Endothelial cell (in vitro differentiated cells): ENCODE measurements around the gene HSD17B12. TPM values are rescaled to one million over a fixed set of nuclear protein-coding genes. Genes with fewer than 3 reads are reported as not detected.
"Not testable (repeated sequence)": the region's sequence is repeated elsewhere in the genome, so short reads cannot be mapped to it uniquely, and the experiment has no call there.

ENCODE experiments used
- DNase-seq: peaks from one replicate; pipeline ENCODE4 v3.0.0; 2021; ENCODE audit warnings: low spot score
- H3K27ac Mint-ChIP-seq: one replicate; pipeline ENCODE4 v1.8.0; 2021; ENCODE audit warnings: mixed read lengths, inconsistent platforms; ENCODE audit not compliant: unreplicated experiment
- H3K27me3 Mint-ChIP-seq: one replicate; pipeline ENCODE4 v1.8.0; 2021; ENCODE audit warnings: mild to moderate bottlenecking, moderate library complexity, mixed read lengths, inconsistent platforms; ENCODE audit not compliant: unreplicated experiment
- H3K36me3 Mint-ChIP-seq: one replicate; pipeline ENCODE4 v1.8.0; 2021; ENCODE audit warnings: mild to moderate bottlenecking, low read depth, mixed read lengths, inconsistent platforms; ENCODE audit not compliant: unreplicated experiment
- H3K4me1 Mint-ChIP-seq: one replicate; pipeline ENCODE4 v1.8.0; 2021; ENCODE audit warnings: mild to moderate bottlenecking, mixed read lengths, inconsistent platforms; ENCODE audit not compliant: unreplicated experiment
- H3K4me3 Mint-ChIP-seq: one replicate; pipeline ENCODE4 v1.8.0; 2021; ENCODE audit warnings: mild to moderate bottlenecking, mixed read lengths, inconsistent platforms; ENCODE audit not compliant: unreplicated experiment
- H3K9me3 Mint-ChIP-seq: one replicate; pipeline ENCODE4 v1.8.0; 2021; ENCODE audit warnings: mixed read lengths, inconsistent platforms; ENCODE audit not compliant: unreplicated experiment
- total RNA-seq: library from RNA; stranded (reverse); fragmentation: NEBNext Ultra II Directional; extraction: Animal tissue kit (Norgen Biotek cat#: 25700); gene quantifications from one replicate; pipeline ENCODE4 v1.2.1, GENCODE V29; 2021; ENCODE audit not compliant: unreplicated experiment
- TF ChIP-seq, protein P1 (sequence below): fragments of 200-600 bp; sonication (generic); IDR thresholded peaks from one replicate; pipeline ENCODE4 v1.5.0; 2021; ENCODE audit warnings: antibody characterized with exemption; ENCODE audit not compliant: unreplicated experiment

Gene HSD17B12
- total RNA-seq, 1 donor from 2014 or later = 110 TPM

DNA sequence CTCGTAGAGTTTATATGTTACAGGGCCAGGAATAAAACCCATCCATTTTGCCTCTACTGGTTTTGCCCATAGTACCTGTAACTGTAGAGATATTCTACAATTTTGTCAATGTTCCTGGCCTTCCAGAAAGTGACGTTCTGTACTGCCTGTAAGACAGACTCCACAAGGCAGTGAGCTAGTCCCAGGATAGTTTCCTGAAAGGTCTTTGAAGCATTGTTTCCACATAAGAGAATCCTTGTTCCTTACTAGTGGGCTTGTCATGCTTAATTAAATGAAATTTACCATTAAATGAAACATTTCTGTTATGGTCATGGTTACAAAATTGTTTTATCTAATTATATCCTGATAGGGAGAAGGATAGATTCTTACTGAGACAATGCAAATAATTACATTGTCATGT is 80.4 kb downstream of the HSD17B12 start:
- DNase-seq = no peak
- TF ChIP-seq, protein P1, sequence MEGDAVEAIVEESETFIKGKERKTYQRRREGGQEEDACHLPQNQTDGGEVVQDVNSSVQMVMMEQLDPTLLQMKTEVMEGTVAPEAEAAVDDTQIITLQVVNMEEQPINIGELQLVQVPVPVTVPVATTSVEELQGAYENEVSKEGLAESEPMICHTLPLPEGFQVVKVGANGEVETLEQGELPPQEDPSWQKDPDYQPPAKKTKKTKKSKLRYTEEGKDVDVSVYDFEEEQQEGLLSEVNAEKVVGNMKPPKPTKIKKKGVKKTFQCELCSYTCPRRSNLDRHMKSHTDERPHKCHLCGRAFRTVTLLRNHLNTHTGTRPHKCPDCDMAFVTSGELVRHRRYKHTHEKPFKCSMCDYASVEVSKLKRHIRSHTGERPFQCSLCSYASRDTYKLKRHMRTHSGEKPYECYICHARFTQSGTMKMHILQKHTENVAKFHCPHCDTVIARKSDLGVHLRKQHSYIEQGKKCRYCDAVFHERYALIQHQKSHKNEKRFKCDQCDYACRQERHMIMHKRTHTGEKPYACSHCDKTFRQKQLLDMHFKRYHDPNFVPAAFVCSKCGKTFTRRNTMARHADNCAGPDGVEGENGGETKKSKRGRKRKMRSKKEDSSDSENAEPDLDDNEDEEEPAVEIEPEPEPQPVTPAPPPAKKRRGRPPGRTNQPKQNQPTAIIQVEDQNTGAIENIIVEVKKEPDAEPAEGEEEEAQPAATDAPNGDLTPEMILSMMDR = no peak
- Mint-ChIP-seq H3K27ac (no peak overlapping the region), H3K4me1 (peaks cover 15% of the 10 kb centered on the region), H3K4me3 (no peak overlapping the region), H3K9me3 (no peaks in the 10 kb centered on the region), H3K36me3 (peaks cover 26% of the 10 kb centered on the region), H3K27me3 (no peaks in the 10 kb centered on the region)

DNA sequence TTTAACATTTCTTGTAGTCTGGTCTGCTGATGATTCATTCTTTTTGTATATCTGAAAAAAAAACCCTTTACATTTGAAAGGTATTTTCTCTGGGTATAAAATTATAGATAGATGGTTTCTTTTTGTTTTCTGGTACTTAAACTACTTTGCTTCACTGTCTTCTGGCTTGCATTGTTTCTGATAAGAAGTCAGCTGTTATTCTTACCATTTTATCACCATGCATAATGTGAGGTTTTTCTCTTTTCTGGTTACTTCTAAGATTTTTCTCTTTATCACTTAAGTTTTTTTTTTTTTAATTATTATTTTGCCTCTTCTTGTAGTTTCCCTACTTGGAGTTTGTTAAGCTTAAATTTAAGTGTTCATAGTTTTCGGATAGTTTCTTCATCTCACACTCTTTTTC is 84.7 kb downstream of the HSD17B12 start:
- TF ChIP-seq, protein P1 = no peak
- H3K9me3 Mint-ChIP-seq = no peaks in the 10 kb centered on the region
- H3K4me1 Mint-ChIP-seq = peaks cover 2% of the 10 kb centered on the region
- H3K36me3 Mint-ChIP-seq = peaks cover 25% of the 10 kb centered on the region
- DNase-seq = no peak
- no peak overlapping the region for H3K4me3 Mint-ChIP-seq
- H3K27me3 Mint-ChIP-seq = no peaks in the 10 kb centered on the region
- no peak overlapping the region for H3K27ac Mint-ChIP-seq

DNA sequence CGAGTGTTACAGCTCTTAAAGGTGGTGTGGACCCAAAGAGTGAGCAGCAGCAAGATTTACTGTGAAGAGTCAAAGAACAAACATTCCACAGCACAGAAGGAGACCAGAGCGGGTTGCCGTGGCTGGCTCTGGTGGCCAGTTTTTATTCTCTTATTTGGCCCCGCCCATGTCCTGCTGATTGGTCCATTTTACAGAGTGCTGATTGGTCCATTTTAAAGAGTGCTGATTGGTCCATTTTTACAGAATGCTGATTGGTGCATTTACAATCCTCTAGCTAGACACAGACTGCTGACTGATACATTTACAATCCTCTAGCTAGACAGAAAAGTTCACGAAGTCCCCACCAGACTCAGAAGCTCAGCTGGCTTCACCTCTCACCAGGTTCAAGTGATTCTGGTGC is 88.1 kb downstream of the HSD17B12 start:
- H3K4me3 Mint-ChIP-seq, DNase-seq, H3K4me1 Mint-ChIP-seq, H3K27me3 Mint-ChIP-seq, H3K27ac Mint-ChIP-seq, H3K9me3 Mint-ChIP-seq: not testable (repeated sequence)
- peaks cover 31% of the 10 kb centered on the region for H3K36me3 Mint-ChIP-seq

DNA sequence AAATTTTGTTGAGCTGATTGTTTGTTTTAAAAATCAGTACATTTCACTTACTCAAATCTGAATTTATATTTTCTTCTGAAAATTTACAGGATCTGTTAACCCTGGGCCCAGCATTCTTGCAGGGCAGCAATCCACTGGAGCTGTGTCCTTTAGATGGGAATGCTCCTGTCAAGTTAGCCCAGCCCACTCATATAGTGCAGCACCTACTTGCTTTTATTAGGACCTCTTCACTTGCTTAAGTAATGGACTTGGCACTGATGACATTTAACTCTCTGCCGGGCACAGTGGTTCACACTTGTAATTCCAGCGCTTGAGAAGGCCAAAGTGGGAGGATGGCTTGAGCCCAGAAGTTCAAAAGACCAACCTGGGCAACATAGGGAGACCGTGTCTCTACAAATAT is 89.6 kb downstream of the HSD17B12 start:
- H3K4me1 Mint-ChIP-seq = no peaks in the 10 kb centered on the region
- H3K27me3 Mint-ChIP-seq = peaks cover 3% of the 10 kb centered on the region
- no peaks in the 10 kb centered on the region for H3K9me3 Mint-ChIP-seq
- H3K27ac Mint-ChIP-seq = no peak overlapping the region
- peaks cover 31% of the 10 kb centered on the region for H3K36me3 Mint-ChIP-seq
- TF ChIP-seq, protein P1 = no peak
- no peak for DNase-seq
- H3K4me3 Mint-ChIP-seq = no peak overlapping the region

DNA sequence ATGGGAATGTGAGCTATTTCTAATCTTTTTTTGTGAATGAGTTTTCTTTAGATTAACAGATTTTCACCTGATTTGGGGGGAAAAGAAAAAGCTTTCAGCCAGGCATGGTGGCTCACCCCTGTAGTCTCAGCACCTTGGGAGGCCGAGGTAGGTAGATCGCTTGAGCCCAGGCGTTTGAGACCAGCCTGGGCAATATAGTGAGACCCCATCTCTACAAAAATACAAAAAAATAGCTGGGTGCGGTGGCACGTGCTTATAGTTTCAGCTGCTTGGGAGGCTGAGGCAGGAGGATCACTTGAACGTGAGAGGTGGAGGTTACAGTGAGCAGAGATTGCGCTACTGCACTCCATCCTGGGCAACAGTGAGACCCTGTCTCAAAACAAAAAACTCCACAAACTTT is 92.2 kb downstream of the HSD17B12 start:
- H3K4me1 Mint-ChIP-seq = peaks cover 6% of the 10 kb centered on the region
- H3K9me3 Mint-ChIP-seq = no peaks in the 10 kb centered on the region
- H3K27ac Mint-ChIP-seq = no peak overlapping the region
- no peak for DNase-seq
- H3K27me3 Mint-ChIP-seq = peaks cover 3% of the 10 kb centered on the region
- TF ChIP-seq, protein P1 = no peak
- no peak overlapping the region for H3K4me3 Mint-ChIP-seq
- peaks cover 26% of the 10 kb centered on the region for H3K36me3 Mint-ChIP-seq

DNA sequence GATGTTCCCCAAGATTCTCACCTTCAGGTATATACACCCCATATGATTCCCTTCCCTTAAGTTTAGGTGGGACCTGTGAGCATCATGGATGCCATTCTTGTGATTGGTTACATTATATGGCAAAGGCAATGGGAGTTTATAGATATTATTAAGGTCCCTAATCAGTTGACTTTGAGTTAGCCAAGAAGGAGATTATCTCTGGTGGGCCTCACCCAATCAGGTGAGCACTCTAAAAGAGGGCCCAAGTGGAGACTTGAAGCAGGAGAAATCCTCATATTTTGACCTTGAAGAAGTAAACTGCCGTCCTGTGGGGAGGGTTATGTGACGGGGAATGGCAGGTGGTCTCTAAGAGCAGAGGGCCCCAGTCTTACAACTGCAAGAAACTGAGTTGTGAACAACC is 94.2 kb downstream of the HSD17B12 start:
- Mint-ChIP-seq H3K9me3 (no peaks in the 10 kb centered on the region), H3K27ac (no peak overlapping the region), H3K27me3 (peaks cover 3% of the 10 kb centered on the region), H3K4me1 (peaks cover 6% of the 10 kb centered on the region), H3K4me3 (no peak overlapping the region), H3K36me3 (peaks cover 21% of the 10 kb centered on the region)
- TF ChIP-seq, protein P1 = no peak
- no peak for DNase-seq
